ENCODE results near the gene RFC3.

- TF ChIP-seq CTCF (IDR thresholded peaks at IDR 0.05; ENCODE audit: borderline replicate concordance, extremely low read depth, low read length, poor library complexity, severe bottlenecking) (no peak), EZH2 (IDR thresholded peaks at IDR 0.05; ENCODE audit: borderline replicate concordance, low read depth, low read length, severe bottlenecking) (no peak)
Observed at GRCh38 chr13:33797622-33798021, 20.3 kb upstream of the RFC3 start.
